T47D (cell line): Measurements from ENCODE around the gene ALKBH8.
"Not testable (repeated sequence)": the region's sequence is repeated elsewhere in the genome, so short reads cannot be mapped to it uniquely, and the experiment has no call there.

Experiments used
- DNase-seq, 2 experiments: peaks; one replicate each; pipeline versions ENCODE4 v3.0.0 to v3.0.0-alpha.2; 2011 to 2012; ENCODE audit warnings: low read depth in 1 of 2, low spot score in 1 of 2
- JUND ChIP-seq: IDR thresholded peaks from 2 replicates; pipeline ENCODE4 v1.6.1; 2012; ENCODE audit warnings: low read depth
- in situ Hi-C: cut with HindIII; loops from 2 replicates; pipeline ENCODE4 v1.10.0; 2016; ENCODE audit warnings: low sequenced_read_pairs, low pct_unique_long_range_greater_than_20kb

ALKBH8 gene

DNA sequence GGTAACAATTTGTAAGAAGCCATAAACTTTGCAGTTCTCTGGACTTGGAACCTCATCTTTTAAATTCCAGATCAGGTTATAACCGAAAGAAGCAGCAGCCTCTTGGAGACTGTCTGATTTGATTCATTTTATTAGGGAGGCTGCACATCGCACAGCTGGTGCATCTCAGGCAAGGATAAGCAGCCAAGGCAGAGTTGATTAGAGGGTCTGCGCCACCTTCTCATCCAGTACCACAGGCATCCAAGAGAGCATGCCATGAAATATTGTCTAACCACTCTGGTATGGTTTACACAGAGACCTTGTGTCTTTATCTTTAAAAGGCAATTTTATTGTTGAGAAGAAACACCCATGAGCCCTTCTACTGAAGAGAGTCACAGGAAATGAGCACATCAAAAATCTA is 91.7 kb downstream of the ALKBH8 start:
- in situ Hi-C loops, result no loop called here
- no peak for DNase-seq

GRCh38 chr11:107472966-107473365 is 92.6 kb downstream of the ALKBH8 start:
- in situ Hi-C loops, result no loop called here
- no peak for DNase-seq
- no peak for TF ChIP-seq JUND

More for the DNA sequence above, 91.7 kb downstream of the ALKBH8 start:
- no peak for TF ChIP-seq JUND

DNA sequence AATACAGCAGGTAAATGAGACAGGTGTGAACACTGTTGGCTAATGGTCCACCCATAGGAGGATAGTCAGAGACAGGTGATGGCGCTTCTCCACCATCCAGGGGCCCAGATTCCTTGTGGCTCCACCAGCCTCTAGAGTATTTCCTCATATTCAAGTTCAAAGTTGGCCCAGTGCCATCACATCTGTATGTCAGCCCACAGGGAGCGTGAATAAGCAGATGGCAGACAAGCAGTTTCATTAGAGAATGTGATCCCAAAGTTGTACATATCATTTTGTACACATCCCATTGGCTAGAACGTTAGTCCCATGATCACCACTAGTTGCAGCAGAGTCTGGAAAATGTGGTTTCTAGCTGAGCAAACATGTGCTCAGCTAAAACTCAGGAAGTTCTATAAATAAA is 96.9 kb downstream of the ALKBH8 start:
- in situ Hi-C loops, result no loop called here
- no peak for DNase-seq
- no peak for TF ChIP-seq JUND

DNA sequence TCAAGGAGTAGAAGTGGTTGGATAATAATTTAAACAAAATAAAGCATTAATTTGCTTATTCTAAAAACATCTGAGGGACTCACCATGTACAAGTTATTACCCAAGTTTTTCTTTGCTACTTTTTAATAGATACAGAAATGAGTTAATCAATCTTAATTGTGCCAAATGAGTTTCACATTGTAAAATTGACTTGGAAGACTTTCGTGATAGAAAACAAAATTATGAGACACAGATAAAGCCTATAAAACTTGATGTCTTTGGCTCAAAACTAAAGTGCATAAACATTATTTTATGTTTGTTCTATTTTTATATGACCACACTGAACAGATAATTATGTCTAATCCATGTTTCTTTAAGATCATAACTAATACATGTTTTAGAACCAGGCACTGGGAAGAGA is 97.8 kb downstream of the ALKBH8 start:
- in situ Hi-C loops, result no loop called here
- TF ChIP-seq JUND, result no peak
- no peak for DNase-seq

- in situ Hi-C loops, DNase-seq: not testable (repeated sequence)
These were observed 99.2 kb downstream of the ALKBH8 start for GRCh38 chr11:107466275-107466866.

DNA sequence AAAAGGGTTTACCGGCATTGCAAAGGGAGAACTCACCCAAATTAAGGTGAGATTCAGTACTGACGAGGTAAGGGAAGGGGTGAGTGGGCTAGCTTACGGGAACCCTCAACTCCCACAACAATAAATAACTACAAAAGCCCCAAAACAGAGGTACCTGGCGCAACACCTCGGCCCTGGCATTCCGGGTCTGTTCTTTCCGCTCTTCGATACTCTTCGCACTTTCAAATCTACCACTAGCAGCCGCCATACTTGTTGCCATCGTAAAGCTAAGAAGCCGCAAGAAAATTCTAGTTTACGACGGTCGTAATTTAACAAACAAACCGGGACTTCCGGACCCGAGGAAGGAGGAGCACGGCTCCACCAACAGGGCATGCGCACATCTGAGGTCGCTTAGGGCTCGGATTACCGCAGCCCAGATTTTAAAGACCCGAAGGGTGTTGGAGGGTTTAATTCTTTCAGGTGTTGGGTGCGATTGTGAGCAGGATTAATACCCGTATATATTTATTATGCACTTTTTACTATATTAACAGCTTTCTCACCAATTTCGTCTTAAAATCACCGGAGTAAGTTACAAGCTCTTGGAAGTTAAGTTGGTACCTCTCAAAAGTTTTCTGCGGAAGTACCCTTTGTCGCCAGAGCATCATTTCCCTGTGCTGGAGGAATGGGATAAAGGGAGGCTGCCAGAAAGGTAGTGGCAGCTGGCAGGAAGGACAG is 107.8 kb downstream of the ALKBH8 start, which contains the start of gene CWF19L2:
Gene CWF19L2 (minus strand): TSS at position 268 of the 714 bp plus-strand sequence. CDS start 9 bp downstream, at position 259.
- no peak for TF ChIP-seq JUND
- peak; percentile 82 to 98 for DNase-seq
- in situ Hi-C loops, result no loop called here

- DNase-seq, result peak in 1 of 2 experiments; percentile 26
- in situ Hi-C loops, result no loop called here
- TF ChIP-seq JUND, result no peak
These were observed 108.4 kb downstream of the ALKBH8 start for GRCh38 chr11:107457205-107457557.

DNA sequence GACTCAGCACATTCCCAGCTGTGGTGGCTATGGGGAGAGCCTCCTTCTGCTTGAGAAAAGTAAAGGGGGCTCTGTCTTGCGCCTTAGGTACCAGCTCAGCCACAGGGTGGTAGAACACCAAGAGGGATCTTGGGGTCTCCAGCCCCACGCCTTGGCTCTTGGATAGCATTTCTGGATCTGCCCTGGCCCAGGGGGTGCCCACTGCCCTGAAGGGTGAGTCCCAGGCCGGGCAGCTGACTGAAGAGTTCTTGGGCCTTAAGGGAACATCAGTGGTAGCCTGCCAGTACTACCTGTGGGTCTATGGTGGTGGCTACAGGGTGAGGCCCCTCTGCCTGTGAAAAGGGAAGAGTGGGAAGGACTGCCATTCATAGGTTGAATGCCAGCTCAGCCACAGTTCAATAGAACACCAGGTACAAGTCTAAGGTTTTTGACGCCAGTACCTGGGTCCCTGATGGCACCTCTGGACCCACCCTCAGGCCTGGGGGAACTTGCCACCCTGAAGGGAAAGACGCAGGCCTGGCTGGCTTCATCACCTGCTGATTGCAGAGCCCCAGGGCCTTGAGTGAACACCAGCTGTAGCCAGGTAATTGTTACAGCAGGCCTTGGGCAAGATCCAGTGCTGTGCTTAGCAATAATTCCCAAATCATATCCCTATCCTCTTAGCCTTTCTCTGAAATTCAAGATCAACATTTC is 111.8 kb downstream of the ALKBH8 start:
- no peak for DNase-seq
- in situ Hi-C loops, result no loop called here
- TF ChIP-seq JUND, result no peak
